GM12873 (cell line): ENCODE data around the gene LEUTX.

Experiments
- CTCF ChIP-seq: IDR thresholded peaks from 2 replicates; pipeline ENCODE4 v1.5.1; 2012; ENCODE audit warnings: low read depth, mild to moderate bottlenecking, moderate library complexity, low read length, control low read depth; ENCODE audit not compliant: insufficient read depth; ENCODE audit errors: missing control alignments

The LEUTX gene

DNA sequence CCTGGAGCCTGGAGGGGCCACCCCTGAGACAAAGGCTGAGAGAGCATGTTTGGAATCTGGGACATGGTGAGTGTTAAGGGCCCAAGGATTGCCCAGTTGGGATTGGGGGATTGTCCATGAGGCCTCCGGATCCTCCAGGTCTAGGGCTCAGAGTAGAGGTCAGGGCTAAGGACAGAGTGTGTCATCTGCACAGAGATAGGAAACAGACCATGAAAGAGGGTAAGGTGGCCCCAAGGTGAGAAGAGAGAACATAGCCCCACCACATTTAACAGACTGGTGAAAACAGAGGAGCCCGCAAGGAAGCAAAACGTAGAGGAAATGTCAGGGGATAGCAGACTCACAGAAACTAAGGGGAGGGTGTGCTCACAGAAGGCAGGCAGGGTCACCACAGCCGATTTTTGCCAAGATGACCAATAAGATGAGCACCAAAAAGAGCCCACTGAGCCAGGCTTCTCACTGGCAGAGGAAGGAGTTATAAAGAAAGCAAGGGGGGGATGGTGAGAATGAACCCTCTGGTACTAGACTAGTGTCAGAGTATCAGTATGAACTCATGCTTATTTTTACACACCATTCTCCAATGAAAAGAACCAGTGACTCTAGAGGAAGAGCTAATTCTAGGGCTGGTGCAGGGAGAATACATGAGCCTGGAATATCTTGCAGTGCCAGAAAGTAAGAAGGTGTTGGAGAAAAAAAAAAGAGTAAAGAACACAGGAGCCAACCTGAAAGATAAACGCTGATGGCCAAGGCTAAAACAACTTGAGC lies 37.8 kb downstream of the LEUTX start:
- no peak for TF ChIP-seq CTCF

- no peak for TF ChIP-seq CTCF
Measured at GRCh38 chr19:39817888-39818561, 39.4 kb downstream of the LEUTX start.

- TF ChIP-seq CTCF: no peak
Measured at GRCh38 chr19:39818626-39819097, 40.0 kb downstream of the LEUTX start.

DNA sequence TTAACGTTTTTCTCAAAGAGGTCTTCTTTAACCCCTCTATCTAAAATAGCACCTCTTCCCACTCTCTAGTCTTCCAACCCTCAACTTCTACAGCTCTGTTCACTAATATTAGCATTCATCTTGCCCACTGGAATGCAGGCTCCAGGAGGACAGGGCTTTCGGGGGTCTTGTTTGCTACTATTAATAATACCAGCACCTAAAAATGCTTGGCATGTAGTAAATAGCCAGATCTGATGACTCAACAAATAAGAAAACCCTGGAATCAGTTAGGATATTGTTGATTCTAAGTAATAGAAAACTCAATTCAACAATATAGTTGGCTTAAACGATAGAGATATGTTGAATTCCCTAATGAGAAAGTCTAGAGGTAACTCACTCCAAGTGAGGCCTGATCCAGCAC lies 41.1 kb downstream of the LEUTX start:
- TF ChIP-seq CTCF: no peak

DNA sequence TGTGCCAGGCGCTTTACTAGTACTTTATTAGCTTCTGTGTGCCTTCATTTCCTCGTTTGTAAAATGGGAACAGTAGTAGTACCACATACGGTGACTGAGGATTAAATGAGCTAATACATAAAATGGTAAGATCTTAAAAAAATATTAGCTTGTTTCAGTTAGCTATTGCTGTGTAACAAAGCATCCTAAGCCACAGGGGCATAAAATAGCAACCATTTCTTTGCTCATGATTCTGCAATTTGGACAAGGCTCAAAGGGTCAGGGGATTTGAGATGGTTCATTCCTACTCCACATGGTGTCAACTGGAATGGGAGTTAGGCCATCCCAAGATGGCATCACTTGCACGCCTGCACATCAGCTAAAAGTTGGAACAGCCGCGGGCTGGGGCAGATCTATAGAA lies 42.0 kb downstream of the LEUTX start:
- TF ChIP-seq CTCF: no peak

- TF ChIP-seq CTCF: no peak
Measured at GRCh38 chr19:39823686-39824085, 45.0 kb downstream of the LEUTX start.
